Vagina (tissue), 2 donors: ENCODE measurements around the gene SUPT5H.
A peak's percentile ranks its signal among the peaks of the same experiment; 100 is the strongest.

Experiments used
- CTCF ChIP-seq, 3 experiments: fragments of 450-650 bp in 2 of 3; fragments of 200-600 bp in 1 of 3; sonication (generic) in 1 of 3; IDR thresholded peaks; one replicate each; pipeline ENCODE4 v1.5.1; 2017 to 2019; ENCODE audit warnings: antibody characterized with exemption in 3 of 3, mild to moderate bottlenecking in 2 of 3, moderate library complexity in 2 of 3
- POLR2A ChIP-seq, 2 donors: fragments of 450-650 bp; IDR thresholded peaks; one replicate each; pipeline ENCODE4 v1.6.1; 2017; ENCODE audit warnings: antibody characterized with exemption in 2 of 2, mild to moderate bottlenecking in 2 of 2, moderate library complexity in 2 of 2
- POLR2AphosphoS5 ChIP-seq, 2 donors: sonication (generic); formaldehyde crosslinking; IDR thresholded peaks; one replicate each; pipeline ENCODE4 v1.9.0; 2017; ENCODE audit warnings: antibody characterized with exemption in 2 of 2, mild to moderate bottlenecking in 2 of 2, low read depth in 1 of 2; ENCODE audit not compliant: insufficient read depth in 1 of 2

DNA sequence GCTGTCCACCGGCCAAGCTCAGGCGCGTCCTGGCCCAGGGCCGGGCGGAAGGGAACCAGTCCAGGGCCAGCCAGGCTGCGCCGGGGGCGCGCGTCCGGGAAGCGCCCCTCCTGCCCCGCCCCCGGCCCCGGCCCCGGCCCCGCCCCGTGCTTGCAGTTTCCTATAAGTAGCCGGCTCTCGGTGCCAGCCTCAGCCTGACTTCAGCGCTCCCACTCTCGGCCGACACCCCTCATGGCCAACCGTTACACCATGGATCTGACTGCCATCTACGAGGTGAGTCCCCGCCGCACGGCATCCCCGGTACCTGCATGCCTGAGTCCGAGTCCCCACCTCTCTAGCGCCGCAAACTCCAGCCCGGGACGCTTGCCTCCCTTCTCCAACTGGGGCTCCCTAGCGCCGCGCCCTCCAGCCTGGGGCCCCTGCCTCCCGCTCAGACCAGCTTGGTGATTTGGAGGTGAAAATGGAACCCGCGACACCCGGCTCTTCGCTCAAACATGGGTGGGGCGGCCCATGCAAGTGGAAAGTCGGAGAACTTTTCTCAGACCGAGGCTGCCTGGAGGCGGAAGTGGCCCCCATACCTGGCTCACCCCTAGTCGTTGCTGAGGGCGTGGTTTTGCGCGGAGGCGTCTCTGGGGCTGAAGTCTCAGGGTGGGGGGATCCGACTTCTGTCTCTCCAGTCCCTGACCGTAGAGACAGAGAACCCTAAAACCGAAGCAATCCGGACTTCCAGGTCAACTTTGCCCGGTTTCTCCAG is 38.5 kb upstream of the SUPT5H start, which contains the start of gene ZFP36:
- TF ChIP-seq CTCF (IDR thresholded peaks at IDR 0.05) (peak in 1 of 3 experiments; percentile 21), POLR2AphosphoS5 (IDR thresholded peaks at IDR 0.05; ENCODE audit: insufficient read depth in 1 of 2, low read depth in 1 of 2) (peak in 1 of 2 donors; percentile 100), POLR2A (IDR thresholded peaks at IDR 0.05) (peak; percentile 55 to 99)
